Astrocyte of the hippocampus (primary cell): Measurements from ENCODE around the gene MYOZ2.

Experiments used
- DNase-seq: peaks from one replicate; pipeline ENCODE4 v3.0.0; 2011; ENCODE audit warnings: low read depth, low spot score

The MYOZ2 gene

GRCh38 chr4:119135721-119136121, at the start of gene MYOZ2:
TSS of gene MYOZ2 (plus strand) at chr4:119135832. CDS start at chr4:119136526, 694 bp downstream.
- no peak for DNase-seq

GRCh38 chr4:119087121-119087520, 48.5 kb upstream of the MYOZ2 start:
- no peak for DNase-seq

GRCh38 chr4:119087656-119088055, 48.0 kb upstream of the MYOZ2 start:
- DNase-seq, result no peak

- DNase-seq, result no peak
Measured at GRCh38 chr4:119093042-119093827, 42.4 kb upstream of the MYOZ2 start.

GRCh38 chr4:119097282-119097900, 38.2 kb upstream of the MYOZ2 start:
- DNase-seq, result no peak

GRCh38 chr4:119098306-119098705, 37.3 kb upstream of the MYOZ2 start:
- DNase-seq, result no peak

- DNase-seq, result no peak
Measured at GRCh38 chr4:119099227-119099810, 36.3 kb upstream of the MYOZ2 start.

- DNase-seq, result no peak
Measured at GRCh38 chr4:119100655-119101054, 35.0 kb upstream of the MYOZ2 start.

- DNase-seq, result peak; percentile 90
Measured at GRCh38 chr4:119103263-119103662, 32.4 kb upstream of the MYOZ2 start.

GRCh38 chr4:119104644-119105273, 30.9 kb upstream of the MYOZ2 start:
- DNase-seq, result no peak

- DNase-seq, result no peak
Measured at GRCh38 chr4:119105605-119106004, 30.0 kb upstream of the MYOZ2 start.

- no peak for DNase-seq
Measured at GRCh38 chr4:119106036-119107000, 29.3 kb upstream of the MYOZ2 start.

GRCh38 chr4:119110121-119110520, 25.5 kb upstream of the MYOZ2 start:
- no peak for DNase-seq

GRCh38 chr4:119111296-119111695, 24.3 kb upstream of the MYOZ2 start:
- DNase-seq, result peak; percentile 18

- DNase-seq, result peak; percentile 79
Measured at GRCh38 chr4:119113033-119113655, 22.5 kb upstream of the MYOZ2 start.

- DNase-seq, result no peak
Measured at GRCh38 chr4:119116021-119116420, 19.6 kb upstream of the MYOZ2 start.

- DNase-seq, result no peak
Measured at GRCh38 chr4:119116925-119117900, 18.4 kb upstream of the MYOZ2 start.

GRCh38 chr4:119118397-119118796, 17.2 kb upstream of the MYOZ2 start:
- DNase-seq, result no peak

- DNase-seq, result peak; percentile 83
Measured at GRCh38 chr4:119124352-119124751, 11.3 kb upstream of the MYOZ2 start.

- no peak for DNase-seq
Measured at GRCh38 chr4:119125931-119126330, 9.7 kb upstream of the MYOZ2 start.
